ENCODE measurements around the gene CCNK.

CCNK gene

DNA sequence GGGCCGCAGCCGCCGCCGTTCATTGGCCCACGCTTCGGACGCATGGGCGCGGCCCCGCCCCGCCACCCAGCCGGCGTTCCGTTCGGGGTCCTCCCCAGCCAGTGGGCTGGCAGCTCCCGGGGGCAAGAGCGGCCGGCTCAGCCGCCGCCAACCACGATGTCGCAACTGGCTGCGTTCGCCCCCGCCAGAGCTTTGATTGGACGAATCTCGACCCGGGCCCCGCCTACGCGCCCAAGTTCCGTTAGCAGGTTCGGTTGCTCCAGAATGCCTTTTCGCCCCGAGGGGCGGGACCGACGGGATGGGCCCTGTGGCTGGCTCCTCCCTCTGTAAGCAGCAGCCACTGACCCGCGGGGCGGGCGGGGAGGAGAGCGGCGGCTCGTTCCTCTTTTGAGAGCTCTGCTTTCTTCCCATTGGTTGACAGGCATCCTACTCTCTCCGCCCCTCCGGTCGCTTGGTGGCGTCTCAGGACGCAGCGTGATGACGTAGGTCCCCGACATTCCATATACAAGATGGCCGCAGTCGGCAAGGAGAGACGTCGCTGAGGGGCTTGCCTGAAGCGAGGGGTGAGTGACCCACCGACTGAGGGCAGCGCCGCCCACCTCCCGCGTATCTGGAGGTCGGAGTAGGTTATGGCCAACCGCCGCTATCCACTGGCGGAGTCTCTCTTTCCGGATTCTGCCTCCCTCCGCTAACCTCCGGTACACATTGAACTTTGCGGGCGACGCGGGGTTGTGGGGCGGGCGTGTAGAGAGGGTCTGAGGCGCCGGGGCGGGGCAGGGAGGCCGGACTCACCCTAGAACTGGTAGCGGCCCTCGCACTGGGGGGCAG lies at the start of gene CCNK:
TSS of gene CCNK (plus strand) at position 493 of the 828 bp plus-strand sequence. CDS start 11,269 bp downstream, outside the sequence.
- ATAC-seq = peak; percentile 94
- TF ChIP-seq GLIS3 (CRISPR knock-in tag; IDR thresholded peaks at IDR 0.05) (no peak), BACH2 (CRISPR knock-in tag; IDR thresholded peaks at IDR 0.05; ENCODE audit: borderline replicate concordance) (no peak), PPARA (CRISPR knock-in tag; IDR thresholded peaks at IDR 0.05; ENCODE audit: borderline replicate concordance) (no peak), ZFP30 (CRISPR knock-in tag; IDR thresholded peaks at IDR 0.05) (no peak), RARB (CRISPR knock-in tag; IDR thresholded peaks at IDR 0.05) (no peak), TOX (CRISPR knock-in tag; IDR thresholded peaks at IDR 0.05; ENCODE audit: borderline replicate concordance) (no peak), OSR1 (CRISPR knock-in tag; IDR thresholded peaks at IDR 0.05) (no peak), ZC3H10 (CRISPR knock-in tag; IDR thresholded peaks at IDR 0.05) (no peak), ESRRG (CRISPR knock-in tag; IDR thresholded peaks at IDR 0.05) (no peak), ZNF8 (CRISPR knock-in tag; IDR thresholded peaks at IDR 0.05) (no peak), ZNF565 (CRISPR knock-in tag; conservative IDR thresholded peaks at IDR 0.05; ENCODE audit: low read depth) (no peak), ZFP3 (CRISPR knock-in tag; IDR thresholded peaks at IDR 0.05) (no peak), ZNF70 (CRISPR knock-in tag; IDR thresholded peaks at IDR 0.05) (no peak), CSRNP3 (CRISPR knock-in tag; IDR thresholded peaks at IDR 0.05) (no peak), POU6F1 (CRISPR knock-in tag; IDR thresholded peaks at IDR 0.05; ENCODE audit: borderline replicate concordance, low read depth) (no peak), SNAI2 (CRISPR knock-in tag; IDR thresholded peaks at IDR 0.05) (no peak), ARNTL (CRISPR knock-in tag; IDR thresholded peaks at IDR 0.05; ENCODE audit: borderline replicate concordance, low read depth) (no peak)
- TF ChIP-seq, protein P1, sequence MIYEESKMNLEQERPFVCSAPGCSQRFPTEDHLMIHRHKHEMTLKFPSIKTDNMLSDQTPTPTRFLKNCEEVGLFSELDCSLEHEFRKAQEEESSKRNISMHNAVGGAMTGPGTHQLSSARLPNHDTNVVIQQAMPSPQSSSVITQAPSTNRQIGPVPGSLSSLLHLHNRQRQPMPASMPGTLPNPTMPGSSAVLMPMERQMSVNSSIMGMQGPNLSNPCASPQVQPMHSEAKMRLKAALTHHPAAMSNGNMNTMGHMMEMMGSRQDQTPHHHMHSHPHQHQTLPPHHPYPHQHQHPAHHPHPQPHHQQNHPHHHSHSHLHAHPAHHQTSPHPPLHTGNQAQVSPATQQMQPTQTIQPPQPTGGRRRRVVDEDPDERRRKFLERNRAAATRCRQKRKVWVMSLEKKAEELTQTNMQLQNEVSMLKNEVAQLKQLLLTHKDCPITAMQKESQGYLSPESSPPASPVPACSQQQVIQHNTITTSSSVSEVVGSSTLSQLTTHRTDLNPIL (CRISPR knock-in tag; IDR thresholded peaks at IDR 0.05; ENCODE audit: low read depth) = no peak
- TF ChIP-seq, protein P2, sequence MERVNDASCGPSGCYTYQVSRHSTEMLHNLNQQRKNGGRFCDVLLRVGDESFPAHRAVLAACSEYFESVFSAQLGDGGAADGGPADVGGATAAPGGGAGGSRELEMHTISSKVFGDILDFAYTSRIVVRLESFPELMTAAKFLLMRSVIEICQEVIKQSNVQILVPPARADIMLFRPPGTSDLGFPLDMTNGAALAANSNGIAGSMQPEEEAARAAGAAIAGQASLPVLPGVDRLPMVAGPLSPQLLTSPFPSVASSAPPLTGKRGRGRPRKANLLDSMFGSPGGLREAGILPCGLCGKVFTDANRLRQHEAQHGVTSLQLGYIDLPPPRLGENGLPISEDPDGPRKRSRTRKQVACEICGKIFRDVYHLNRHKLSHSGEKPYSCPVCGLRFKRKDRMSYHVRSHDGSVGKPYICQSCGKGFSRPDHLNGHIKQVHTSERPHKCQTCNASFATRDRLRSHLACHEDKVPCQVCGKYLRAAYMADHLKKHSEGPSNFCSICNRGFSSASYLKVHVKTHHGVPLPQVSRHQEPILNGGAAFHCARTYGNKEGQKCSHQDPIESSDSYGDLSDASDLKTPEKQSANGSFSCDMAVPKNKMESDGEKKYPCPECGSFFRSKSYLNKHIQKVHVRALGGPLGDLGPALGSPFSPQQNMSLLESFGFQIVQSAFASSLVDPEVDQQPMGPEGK (CRISPR knock-in tag; IDR thresholded peaks at IDR 0.05; ENCODE audit: borderline replicate concordance) = no peak
- TF ChIP-seq, protein P3, sequence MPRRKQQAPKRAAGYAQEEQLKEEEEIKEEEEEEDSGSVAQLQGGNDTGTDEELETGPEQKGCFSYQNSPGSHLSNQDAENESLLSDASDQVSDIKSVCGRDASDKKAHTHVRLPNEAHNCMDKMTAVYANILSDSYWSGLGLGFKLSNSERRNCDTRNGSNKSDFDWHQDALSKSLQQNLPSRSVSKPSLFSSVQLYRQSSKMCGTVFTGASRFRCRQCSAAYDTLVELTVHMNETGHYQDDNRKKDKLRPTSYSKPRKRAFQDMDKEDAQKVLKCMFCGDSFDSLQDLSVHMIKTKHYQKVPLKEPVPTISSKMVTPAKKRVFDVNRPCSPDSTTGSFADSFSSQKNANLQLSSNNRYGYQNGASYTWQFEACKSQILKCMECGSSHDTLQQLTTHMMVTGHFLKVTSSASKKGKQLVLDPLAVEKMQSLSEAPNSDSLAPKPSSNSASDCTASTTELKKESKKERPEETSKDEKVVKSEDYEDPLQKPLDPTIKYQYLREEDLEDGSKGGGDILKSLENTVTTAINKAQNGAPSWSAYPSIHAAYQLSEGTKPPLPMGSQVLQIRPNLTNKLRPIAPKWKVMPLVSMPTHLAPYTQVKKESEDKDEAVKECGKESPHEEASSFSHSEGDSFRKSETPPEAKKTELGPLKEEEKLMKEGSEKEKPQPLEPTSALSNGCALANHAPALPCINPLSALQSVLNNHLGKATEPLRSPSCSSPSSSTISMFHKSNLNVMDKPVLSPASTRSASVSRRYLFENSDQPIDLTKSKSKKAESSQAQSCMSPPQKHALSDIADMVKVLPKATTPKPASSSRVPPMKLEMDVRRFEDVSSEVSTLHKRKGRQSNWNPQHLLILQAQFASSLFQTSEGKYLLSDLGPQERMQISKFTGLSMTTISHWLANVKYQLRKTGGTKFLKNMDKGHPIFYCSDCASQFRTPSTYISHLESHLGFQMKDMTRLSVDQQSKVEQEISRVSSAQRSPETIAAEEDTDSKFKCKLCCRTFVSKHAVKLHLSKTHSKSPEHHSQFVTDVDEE (CRISPR knock-in tag; IDR thresholded peaks at IDR 0.05) = no peak

DNA sequence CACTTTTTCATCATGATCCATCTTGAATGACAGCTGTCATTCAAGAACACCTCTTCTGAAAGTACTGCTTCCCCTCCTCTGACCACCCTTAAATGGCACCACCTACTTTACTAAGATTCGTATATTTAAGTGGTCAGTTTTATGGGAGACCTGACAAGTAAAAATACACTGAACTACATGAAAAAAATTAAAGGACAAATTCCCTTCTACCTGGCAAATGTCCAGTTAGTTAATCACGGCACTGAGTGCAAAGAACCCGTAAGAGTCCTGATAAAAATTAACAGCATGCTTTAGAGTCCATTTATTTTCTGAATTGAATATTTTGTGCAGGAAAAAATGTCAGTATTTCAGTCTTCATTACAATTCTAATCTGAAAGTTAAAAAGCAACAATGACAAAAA lies 49.2 kb upstream of the CCNK start:
- TF ChIP-seq ZFP3 (CRISPR knock-in tag; IDR thresholded peaks at IDR 0.05) (no peak), PPARA (CRISPR knock-in tag; IDR thresholded peaks at IDR 0.05; ENCODE audit: borderline replicate concordance) (no peak), ZNF565 (CRISPR knock-in tag; conservative IDR thresholded peaks at IDR 0.05; ENCODE audit: low read depth) (no peak), GLIS3 (CRISPR knock-in tag; IDR thresholded peaks at IDR 0.05) (no peak), RARB (CRISPR knock-in tag; IDR thresholded peaks at IDR 0.05) (no peak), ZFP30 (CRISPR knock-in tag; IDR thresholded peaks at IDR 0.05) (no peak), TOX (CRISPR knock-in tag; IDR thresholded peaks at IDR 0.05; ENCODE audit: borderline replicate concordance) (no peak), ARNTL (CRISPR knock-in tag; IDR thresholded peaks at IDR 0.05; ENCODE audit: borderline replicate concordance, low read depth) (no peak), BACH2 (CRISPR knock-in tag; IDR thresholded peaks at IDR 0.05; ENCODE audit: borderline replicate concordance) (no peak), SNAI2 (CRISPR knock-in tag; IDR thresholded peaks at IDR 0.05) (no peak), POU6F1 (CRISPR knock-in tag; IDR thresholded peaks at IDR 0.05; ENCODE audit: borderline replicate concordance, low read depth) (no peak), ISL1 (CRISPR knock-in tag; IDR thresholded peaks at IDR 0.05) (no peak; the same call in 1 of the 2 replicates), ESRRG (CRISPR knock-in tag; IDR thresholded peaks at IDR 0.05) (no peak), TCF4 (CRISPR knock-in tag; IDR thresholded peaks at IDR 0.05; ENCODE audit: borderline replicate concordance) (no peak), ZNF8 (CRISPR knock-in tag; IDR thresholded peaks at IDR 0.05) (no peak), CSDC2 (CRISPR knock-in tag; IDR thresholded peaks at IDR 0.05) (no peak), CSRNP3 (CRISPR knock-in tag; IDR thresholded peaks at IDR 0.05) (no peak)
- TF ChIP-seq, protein P1 (CRISPR knock-in tag; IDR thresholded peaks at IDR 0.05; ENCODE audit: low read depth) = no peak
- ATAC-seq = no peak

Measured in SK-N-SH treated with all-trans-retinoic acid at 6 μM for 48 hours (cell line).